Ecto neural progenitor cell (in vitro differentiated cells): ENCODE measurements around the gene CSNK2B.

Experiments used
- DNase-seq: peaks from one replicate; pipeline ENCODE4 v3.0.0-alpha.2; 2018; ENCODE audit warnings: low spot score

CSNK2B gene

GRCh38 chr6:31660381-31661261 lies 5.3 kb upstream of the CSNK2B start, which contains the start of gene C6orf47:
Gene C6orf47 (minus strand): TSS chr6:31660778. CDS start chr6:31659947, 831 bp downstream.
- peak; percentile 89 for DNase-seq

GRCh38 chr6:31661262-31662123 lies 4.4 kb upstream of the CSNK2B start:
- no peak for DNase-seq

GRCh38 chr6:31662124-31662723 lies 3.7 kb upstream of the CSNK2B start:
- DNase-seq: no peak

GRCh38 chr6:31663126-31663960 lies 2.5 kb upstream of the CSNK2B start:
- no peak for DNase-seq

GRCh38 chr6:31663961-31664789 lies 1.7 kb upstream of the CSNK2B start:
- DNase-seq: peak; percentile 51

- DNase-seq: peak; percentile 81
These were observed 935 bp upstream of the CSNK2B start, which contains the start of gene GPANK1 for GRCh38 chr6:31664790-31665500. Gene GPANK1 (minus strand): TSS chr6:31664997. CDS start chr6:31664478, 519 bp downstream.

- DNase-seq: no peak
These were observed 571 bp downstream of the CSNK2B start for GRCh38 chr6:31666337-31666965.

GRCh38 chr6:31669676-31670075 lies 3.8 kb downstream of the CSNK2B start, which contains the start of gene LY6G5B:
Gene LY6G5B (plus strand): TSS chr6:31669976. CDS start chr6:31670951, 975 bp downstream.
- DNase-seq: no peak

GRCh38 chr6:31676322-31676903 lies 10.5 kb downstream of the CSNK2B start:
- no peak for DNase-seq

GRCh38 chr6:31676904-31677303 lies 11.0 kb downstream of the CSNK2B start:
- DNase-seq: no peak

GRCh38 chr6:31677955-31678354 lies 12.1 kb downstream of the CSNK2B start:
- no peak for DNase-seq

- peak; percentile 83 for DNase-seq
These were observed 14.6 kb downstream of the CSNK2B start, which contains the start of gene LY6G5C for GRCh38 chr6:31680226-31681134. Gene LY6G5C (minus strand): TSS chr6:31681067. CDS start chr6:31680373, 694 bp downstream.

- peak; percentile 61 for DNase-seq
These were observed 15.3 kb downstream of the CSNK2B start for GRCh38 chr6:31681135-31681671.

GRCh38 chr6:31683591-31683990 lies 17.7 kb downstream of the CSNK2B start:
- no peak for DNase-seq

- DNase-seq: no peak
These were observed 20.6 kb downstream of the CSNK2B start for GRCh38 chr6:31686483-31686882.

- no peak for DNase-seq
These were observed 21.4 kb downstream of the CSNK2B start for GRCh38 chr6:31687321-31687720.
